ENCODE data around the gene LMAN2L. TPM values are rescaled to one million over a fixed set of nuclear protein-coding genes. Genes with fewer than 3 reads are reported as not detected.

The LMAN2L gene
- 14.2 and 15.7 TPM in 2 replicates for total RNA-seq

GRCh38 chr2:96739633-96740428 is at the start of gene LMAN2L:
Gene LMAN2L (minus strand): TSS chr2:96740064. CDS start chr2:96740040, 24 bp downstream.
- DNase-seq (ENCODE audit: low read depth), result peak; percentile 91
- TF ChIP-seq, protein P1, sequence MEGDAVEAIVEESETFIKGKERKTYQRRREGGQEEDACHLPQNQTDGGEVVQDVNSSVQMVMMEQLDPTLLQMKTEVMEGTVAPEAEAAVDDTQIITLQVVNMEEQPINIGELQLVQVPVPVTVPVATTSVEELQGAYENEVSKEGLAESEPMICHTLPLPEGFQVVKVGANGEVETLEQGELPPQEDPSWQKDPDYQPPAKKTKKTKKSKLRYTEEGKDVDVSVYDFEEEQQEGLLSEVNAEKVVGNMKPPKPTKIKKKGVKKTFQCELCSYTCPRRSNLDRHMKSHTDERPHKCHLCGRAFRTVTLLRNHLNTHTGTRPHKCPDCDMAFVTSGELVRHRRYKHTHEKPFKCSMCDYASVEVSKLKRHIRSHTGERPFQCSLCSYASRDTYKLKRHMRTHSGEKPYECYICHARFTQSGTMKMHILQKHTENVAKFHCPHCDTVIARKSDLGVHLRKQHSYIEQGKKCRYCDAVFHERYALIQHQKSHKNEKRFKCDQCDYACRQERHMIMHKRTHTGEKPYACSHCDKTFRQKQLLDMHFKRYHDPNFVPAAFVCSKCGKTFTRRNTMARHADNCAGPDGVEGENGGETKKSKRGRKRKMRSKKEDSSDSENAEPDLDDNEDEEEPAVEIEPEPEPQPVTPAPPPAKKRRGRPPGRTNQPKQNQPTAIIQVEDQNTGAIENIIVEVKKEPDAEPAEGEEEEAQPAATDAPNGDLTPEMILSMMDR (IDR thresholded peaks at IDR 0.05; ENCODE audit: insufficient read depth, low read length, poor library complexity, severe bottlenecking), result no peak
- H3K4me3 ChIP-seq (ENCODE audit: low read depth, low read length), result peak within 1 kb of the TSS; percentile 82
- no peaks in the 10 kb centered on the region for H3K27me3 ChIP-seq (ENCODE audit: control insufficient read depth, insufficient read depth, low read length)
- H3K36me3 ChIP-seq (ENCODE audit: control insufficient read depth, insufficient read depth, low read length), result no peaks in the 10 kb centered on the region

GRCh38 chr2:96789245-96789617 is 49.4 kb upstream of the LMAN2L start:
- DNase-seq (ENCODE audit: low read depth), result no peak
- TF ChIP-seq, protein P1 (IDR thresholded peaks at IDR 0.05; ENCODE audit: insufficient read depth, low read length, poor library complexity, severe bottlenecking), result no peak
- Histone ChIP-seq H3K27me3 (ENCODE audit: control insufficient read depth, insufficient read depth, low read length) (no peaks in the 10 kb centered on the region), H3K36me3 (ENCODE audit: control insufficient read depth, insufficient read depth, low read length) (no peaks in the 10 kb centered on the region), H3K4me3 (ENCODE audit: low read depth, low read length) (no peak overlapping the region)

GRCh38 chr2:96788442-96789244 is 48.8 kb upstream of the LMAN2L start:
- Histone ChIP-seq H3K36me3 (ENCODE audit: control insufficient read depth, insufficient read depth, low read length) (no peaks in the 10 kb centered on the region), H3K27me3 (ENCODE audit: control insufficient read depth, insufficient read depth, low read length) (no peaks in the 10 kb centered on the region), H3K4me3 (ENCODE audit: low read depth, low read length) (no peak overlapping the region)
- TF ChIP-seq, protein P1 (IDR thresholded peaks at IDR 0.05; ENCODE audit: insufficient read depth, low read length, poor library complexity, severe bottlenecking), result no peak
- DNase-seq (ENCODE audit: low read depth), result no peak

DNA sequence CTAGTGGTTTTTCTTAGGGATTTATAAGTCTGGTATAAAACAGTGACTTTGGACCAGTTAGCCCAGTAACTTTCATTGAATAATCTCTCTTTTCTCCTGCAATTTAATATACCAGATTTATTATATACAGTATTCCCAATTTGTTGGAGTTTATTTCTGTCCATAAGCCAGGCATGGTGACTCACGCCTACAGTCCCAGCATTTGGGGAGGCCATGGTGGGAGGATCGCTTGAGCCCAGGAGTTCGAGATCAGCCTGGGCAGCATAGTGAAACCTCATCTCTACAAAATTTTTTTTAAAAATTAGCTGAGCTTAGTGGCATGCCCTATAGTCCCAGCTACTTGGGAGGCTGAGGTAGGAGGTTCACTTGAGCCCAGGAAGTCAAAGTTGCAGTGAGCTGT is 47.5 kb upstream of the LMAN2L start:
- no peaks in the 10 kb centered on the region for H3K27me3 ChIP-seq (ENCODE audit: control insufficient read depth, insufficient read depth, low read length)
- no peaks in the 10 kb centered on the region for H3K36me3 ChIP-seq (ENCODE audit: control insufficient read depth, insufficient read depth, low read length)
- TF ChIP-seq, protein P1 (IDR thresholded peaks at IDR 0.05; ENCODE audit: insufficient read depth, low read length, poor library complexity, severe bottlenecking), result no peak
- DNase-seq (ENCODE audit: low read depth), result no peak
- no peak overlapping the region for H3K4me3 ChIP-seq (ENCODE audit: low read depth, low read length)

- H3K36me3 ChIP-seq (ENCODE audit: control insufficient read depth, insufficient read depth, low read length), result no peaks in the 10 kb centered on the region
- DNase-seq (ENCODE audit: low read depth), result no peak
- TF ChIP-seq, protein P1 (IDR thresholded peaks at IDR 0.05; ENCODE audit: insufficient read depth, low read length, poor library complexity, severe bottlenecking), result no peak
- H3K4me3 ChIP-seq (ENCODE audit: low read depth, low read length), result no peak overlapping the region
- H3K27me3 ChIP-seq (ENCODE audit: control insufficient read depth, insufficient read depth, low read length), result no peaks in the 10 kb centered on the region
Measured at GRCh38 chr2:96783388-96783787, 43.5 kb upstream of the LMAN2L start.

All from kidney epithelial cell (primary cell).